HG03025 (cell line): Measurements from ENCODE around the gene KCTD8.
"Not testable (repeated sequence)": the region's sequence is repeated elsewhere in the genome, so short reads cannot be mapped to it uniquely, and the experiment has no call there.

Source experiments
- ATAC-seq: cut with Tn5 transposase; IDR thresholded peaks from one replicate; pipeline ENCODE4 v1.9.1; 2021; ENCODE audit warnings: mild to moderate bottlenecking, moderate library complexity; ENCODE audit not compliant: unreplicated experiment, low FRiP score

Gene KCTD8

GRCh38 chr4:44342800-44343199, 105.8 kb downstream of the KCTD8 start:
- ATAC-seq, result no peak

- no peak for ATAC-seq
Observed at GRCh38 chr4:44326741-44327140, 121.9 kb downstream of the KCTD8 start.

DNA sequence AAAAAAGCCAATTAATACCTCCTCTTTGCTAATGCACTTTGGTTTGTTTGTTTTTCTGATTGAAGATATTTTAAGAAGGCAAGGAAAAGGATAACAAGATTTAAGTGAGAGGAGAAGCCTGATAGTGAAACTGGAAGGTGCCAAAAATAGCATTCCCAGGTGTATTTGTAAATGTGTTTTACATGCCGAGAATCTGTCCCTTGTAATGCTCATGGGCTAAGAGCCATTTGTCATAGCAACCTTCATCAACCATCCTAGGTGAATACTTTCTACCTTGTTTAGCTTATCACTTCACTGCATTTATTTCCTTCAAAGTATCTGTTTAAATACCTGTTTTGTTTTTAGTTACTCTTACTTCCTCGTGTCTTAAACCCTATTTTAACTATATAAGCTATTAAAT, 127.8 kb downstream of the KCTD8 start:
- no peak for ATAC-seq

DNA sequence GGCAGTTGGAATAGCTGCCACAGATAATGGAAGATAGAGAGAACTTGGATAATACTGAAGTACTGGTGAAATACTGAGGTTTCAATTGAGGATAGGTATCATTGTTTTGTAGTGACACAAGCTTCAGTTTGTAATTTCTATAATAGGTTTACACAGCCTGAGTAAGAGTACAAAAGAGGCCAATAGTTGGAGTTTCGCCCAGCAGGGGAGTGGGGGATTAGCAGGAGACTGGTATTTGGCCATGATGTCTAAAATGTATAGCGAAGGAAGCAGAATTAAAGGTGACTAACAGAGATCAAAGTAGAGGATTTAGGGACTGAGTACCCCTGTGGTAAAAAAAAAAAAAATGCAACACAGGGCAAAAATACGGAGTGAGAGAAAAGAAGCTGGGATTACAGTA, 129.5 kb downstream of the KCTD8 start:
- no peak for ATAC-seq

- no peak for ATAC-seq
Observed at GRCh38 chr4:44313702-44314101, 134.9 kb downstream of the KCTD8 start.

DNA sequence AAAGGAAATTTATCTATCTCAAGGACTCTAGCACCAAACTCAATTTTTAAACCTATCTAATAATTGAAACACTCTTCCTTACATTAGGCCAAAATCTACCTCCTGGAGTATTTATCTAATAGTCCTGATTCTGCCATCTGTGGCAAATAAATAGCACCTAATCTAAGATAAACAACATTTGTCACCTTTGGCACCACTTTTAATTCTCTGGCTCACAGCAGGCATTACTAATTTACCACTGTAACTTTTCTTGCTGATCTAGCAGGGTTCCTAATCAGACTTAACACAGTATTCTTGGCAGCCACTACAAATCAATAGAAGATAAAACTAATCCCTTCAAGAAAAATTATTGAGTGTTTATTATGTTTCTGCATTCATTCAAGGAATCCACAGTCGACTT, 161.1 kb downstream of the KCTD8 start:
- no peak for ATAC-seq

DNA sequence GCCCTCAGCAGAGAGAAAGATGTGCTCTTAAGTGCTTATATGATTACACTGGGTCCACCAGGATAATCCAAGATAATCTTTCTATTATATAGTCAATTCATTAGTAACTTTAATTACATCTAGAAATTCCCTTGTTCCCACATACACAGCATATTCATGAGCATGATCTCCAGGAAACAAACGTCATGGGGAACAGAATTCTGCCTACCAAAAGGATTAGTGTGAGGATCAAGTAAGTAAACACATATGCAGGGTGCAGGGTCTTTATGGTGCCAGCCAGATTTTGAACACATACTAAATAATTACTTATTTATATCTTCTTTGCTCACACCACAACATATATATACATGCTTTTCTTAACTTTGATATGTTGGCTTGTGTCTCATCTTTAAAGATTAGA, 169.1 kb downstream of the KCTD8 start:
- ATAC-seq, result no peak

DNA sequence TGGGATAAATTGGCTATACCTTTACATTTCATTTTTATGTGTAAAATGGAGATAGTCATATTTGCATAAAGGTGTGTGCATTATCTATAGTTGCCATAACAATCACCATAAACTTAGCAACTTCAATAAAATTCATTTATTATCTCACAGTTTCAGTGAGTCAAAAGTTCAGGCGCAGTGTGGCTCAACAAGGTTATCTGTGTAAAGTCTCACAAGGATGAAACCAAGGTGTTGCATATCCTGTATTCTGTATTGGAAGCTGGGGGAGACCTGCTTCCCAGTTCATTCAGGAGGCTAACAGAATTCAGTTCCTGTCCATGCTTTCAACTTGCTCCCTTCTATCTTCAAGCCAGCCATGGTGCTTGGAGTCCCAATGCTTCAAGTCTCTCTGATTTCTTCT, 169.5 kb downstream of the KCTD8 start:
- ATAC-seq, result no peak

DNA sequence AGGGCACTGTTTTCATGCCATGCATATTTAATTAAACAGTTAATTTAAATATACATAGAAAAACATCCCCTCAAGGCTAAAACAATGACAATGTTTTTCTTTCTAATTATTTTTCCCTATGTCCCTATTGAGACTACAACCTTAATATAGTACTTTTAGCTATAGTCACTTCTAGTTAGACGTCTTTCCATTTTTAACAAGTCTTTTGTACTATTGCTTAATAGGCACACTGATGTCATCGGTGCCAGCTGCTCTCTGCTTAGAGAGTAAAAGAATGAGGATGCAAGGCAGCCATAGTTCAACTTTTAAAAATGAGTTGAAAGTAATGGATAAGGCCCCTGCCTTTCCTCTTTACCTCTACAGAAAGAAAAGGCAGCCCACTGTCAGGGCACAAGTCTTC, 191.1 kb downstream of the KCTD8 start:
- ATAC-seq, result no peak

DNA sequence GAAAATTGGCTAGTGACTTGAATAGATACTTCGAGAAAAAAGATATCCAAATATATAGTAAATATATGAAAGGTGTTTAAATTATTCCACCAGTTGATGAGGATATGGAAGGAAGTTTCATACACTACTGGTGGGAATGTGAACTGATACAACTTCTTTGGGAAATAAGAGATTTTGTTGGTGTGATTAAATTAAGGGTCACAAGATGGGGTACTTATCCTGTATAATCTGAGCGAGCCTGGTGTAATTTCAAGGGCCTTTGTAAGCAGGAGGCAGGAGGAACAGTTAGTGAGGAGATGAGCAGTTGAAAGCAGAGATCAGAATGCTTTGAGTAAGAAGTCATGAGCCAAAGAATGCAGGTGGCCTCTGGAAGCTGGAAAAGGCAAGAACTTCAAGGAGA, 192.2 kb downstream of the KCTD8 start:
- ATAC-seq, result no peak

DNA sequence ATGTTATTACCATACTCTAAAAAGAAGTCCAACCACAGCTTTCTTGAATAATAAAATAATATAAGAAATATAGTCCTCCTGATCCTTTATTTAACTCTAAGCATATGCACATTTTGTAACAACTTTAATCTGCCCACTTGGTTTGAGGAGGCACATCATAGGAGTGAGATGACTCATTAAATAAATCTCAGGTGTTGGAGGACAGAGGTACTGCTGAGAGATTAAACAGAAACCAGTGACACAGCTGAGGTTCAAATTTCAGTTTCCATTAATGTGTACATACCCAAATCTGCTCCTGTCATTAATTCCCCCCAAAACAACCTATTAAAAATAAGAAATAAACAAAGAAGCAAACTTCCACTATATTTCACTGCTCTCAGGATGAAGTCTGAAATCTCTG, 211.0 kb downstream of the KCTD8 start:
- ATAC-seq, result no peak

GRCh38 chr4:44235897-44236296, 212.7 kb downstream of the KCTD8 start:
- no peak for ATAC-seq

- no peak for ATAC-seq
Observed at GRCh38 chr4:44232262-44232661, 216.3 kb downstream of the KCTD8 start.

DNA sequence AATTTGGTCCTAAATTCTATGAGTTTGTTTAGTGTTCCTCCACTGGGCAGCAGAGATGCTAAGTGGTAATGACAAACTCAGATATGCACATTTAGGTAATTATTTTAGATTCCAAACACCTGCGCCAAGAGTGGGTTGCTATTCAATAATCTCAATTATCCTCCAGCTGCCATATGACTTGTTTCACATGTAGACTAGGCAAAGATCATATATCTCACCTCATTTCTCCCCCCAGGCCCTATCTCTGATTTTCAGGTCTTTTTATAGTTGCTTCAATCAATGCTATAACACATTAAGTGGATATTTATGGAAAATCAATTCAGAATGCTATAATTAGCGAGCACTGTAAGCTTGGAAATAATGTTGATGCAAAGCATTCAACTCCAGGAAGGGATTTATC, 217.6 kb downstream of the KCTD8 start:
- no peak for ATAC-seq

GRCh38 chr4:44228326-44228725, 220.3 kb downstream of the KCTD8 start:
- no peak for ATAC-seq

DNA sequence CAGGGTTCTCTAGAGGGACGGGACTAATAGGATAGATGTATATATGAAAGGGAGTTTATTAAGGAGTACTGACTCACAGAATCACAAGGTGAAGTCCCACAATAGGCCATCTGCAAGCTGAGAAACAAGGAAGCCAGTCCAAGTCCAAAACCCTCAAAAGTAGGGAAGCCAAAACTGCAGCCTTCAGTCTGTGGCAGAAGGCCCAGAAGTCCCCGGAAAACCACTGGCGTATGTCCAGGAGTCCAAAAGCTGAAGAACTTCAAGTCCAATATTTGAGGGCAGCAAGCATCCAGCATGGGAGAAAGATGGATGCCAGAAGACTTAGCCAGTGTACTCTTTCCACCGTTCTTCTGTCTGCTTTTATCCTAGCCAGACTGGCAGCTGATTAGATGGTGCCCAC, 227.2 kb downstream of the KCTD8 start:
- no peak for ATAC-seq

DNA sequence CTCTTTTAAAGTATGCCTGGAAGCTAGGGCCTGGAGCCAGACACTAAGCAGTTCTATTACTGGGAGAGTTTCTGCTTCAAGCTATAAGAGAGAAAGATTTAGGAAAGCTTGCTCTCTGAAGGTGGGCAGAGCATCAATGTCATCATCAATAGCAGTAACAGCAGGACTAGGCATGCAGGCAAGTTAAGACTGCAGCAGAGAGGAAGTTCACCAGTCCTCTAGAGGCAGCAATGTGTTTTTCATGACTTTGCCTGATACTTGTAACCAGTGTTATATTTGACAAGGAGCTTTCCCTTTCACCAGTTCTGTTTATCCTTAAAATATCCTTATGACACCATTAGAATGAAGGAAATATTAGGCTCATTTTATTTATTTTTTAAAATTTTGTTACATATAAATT, 237.9 kb downstream of the KCTD8 start:
- ATAC-seq, result no peak

- ATAC-seq, result no peak
Observed at GRCh38 chr4:44196796-44197195, 251.8 kb downstream of the KCTD8 start.

DNA sequence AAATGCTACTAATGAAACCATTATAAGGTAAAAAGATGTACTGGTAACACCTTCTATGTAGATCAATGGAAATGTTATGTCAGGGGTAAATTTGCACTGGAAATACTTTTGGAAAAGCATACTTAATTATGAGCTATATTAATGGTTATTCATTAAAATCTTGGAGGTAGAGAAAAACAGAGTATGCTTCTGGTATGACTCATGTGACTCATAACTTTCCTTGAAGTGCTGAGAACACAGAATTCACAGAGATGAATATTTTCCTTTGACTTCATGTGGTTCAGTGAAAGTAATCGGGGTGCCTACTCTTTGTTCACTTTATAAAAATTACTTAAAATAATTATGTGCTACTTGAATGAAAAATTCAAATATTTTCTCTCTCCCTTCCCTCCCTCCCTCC, 254.2 kb downstream of the KCTD8 start:
- ATAC-seq, result no peak

- no peak for ATAC-seq
Observed at GRCh38 chr4:44186850-44187246, 261.8 kb downstream of the KCTD8 start.

- no peak for ATAC-seq
Observed at GRCh38 chr4:44186096-44186849, 262.3 kb downstream of the KCTD8 start.

GRCh38 chr4:44181491-44182349, 266.9 kb downstream of the KCTD8 start:
- not testable (repeated sequence) for ATAC-seq
